GM23338 (cell line): ENCODE results near the gene OR52E2. TPM values are rescaled to one million over a fixed set of nuclear protein-coding genes. Genes with fewer than 3 reads are reported as not detected.

ENCODE experiments used
- CREB1 ChIP-seq: fragments of 250-450 bp; sonication (Bioruptor Pico); IDR thresholded peaks from 2 replicates; pipeline ENCODE4 v1.5.0; 2020; ENCODE audit warnings: low read depth, mild to moderate bottlenecking, moderate library complexity
- CTCF ChIP-seq, 2 experiments: fragments of 200-600 bp in 1 of 2; sonication (generic) in 1 of 2; conservative IDR thresholded peaks; 2 replicates each; pipeline versions ENCODE4 v1.5.1 to v1.6.1; 2016 to 2017; ENCODE audit warnings: antibody characterized with exemption in 2 of 2, low read depth in 2 of 2, mild to moderate bottlenecking in 2 of 2, moderate library complexity in 1 of 2
- ETS1 ChIP-seq: IDR thresholded peaks from 2 replicates; pipeline ENCODE4 v1.6.1; 2016; ENCODE audit warnings: antibody characterized with exemption
- JUNB ChIP-seq: IDR thresholded peaks from one replicate; pipeline ENCODE4 v1.6.1; 2016; ENCODE audit warnings: antibody characterized with exemption; ENCODE audit not compliant: unreplicated experiment
- NANOG ChIP-seq: IDR thresholded peaks from 2 replicates; pipeline ENCODE4 v1.6.1; 2016; ENCODE audit warnings: antibody characterized with exemption, borderline replicate concordance
- POLR2AphosphoS5 ChIP-seq: IDR thresholded peaks from 2 replicates; pipeline ENCODE4 v1.6.1; 2016; ENCODE audit warnings: antibody characterized with exemption, low read depth
- REST ChIP-seq: IDR thresholded peaks from one replicate; pipeline ENCODE4 v1.6.1; 2018; ENCODE audit warnings: antibody characterized with exemption; ENCODE audit not compliant: unreplicated experiment
- ZNF114 ChIP-seq: fragments of 250-450 bp; sonication (Bioruptor Pico); IDR thresholded peaks from 2 replicates; pipeline ENCODE4 v1.5.0; 2020; ENCODE audit warnings: mild to moderate bottlenecking, moderate library complexity
- ZNF462 ChIP-seq: fragments of 250-450 bp; sonication (Bioruptor Pico); IDR thresholded peaks from 2 replicates; pipeline ENCODE4 v1.5.0; 2020; ENCODE audit warnings: mild to moderate bottlenecking, moderate library complexity
- polyA plus RNA-seq: library from polyadenylated mRNA; unstranded; fragments of >200 nt; fragmentation: Nextera tagmentation; extraction: Ambion mirVana; gene quantifications from 2 replicates; pipeline ENCODE4 v1.2.1, GENCODE V29; 2016
- total RNA-seq: library from RNA; depleted of rRNA; stranded (reverse); fragments of >200 nt; shearing (Covaris generic); gene quantifications from 2 replicates; pipeline ENCODE4 v1.2.3, GENCODE V29; 2014

The OR52E2 gene
- total and polyA plus RNA-seq, 2 experiments from 2014 or later, result not detected

- TF ChIP-seq ZNF462 (no peak), JUNB (no peak), POLR2AphosphoS5 (no peak), REST (no peak), ZNF114 (CRISPR knock-in tag) (no peak), CREB1 (CRISPR knock-in tag) (no peak), ETS1 (no peak), NANOG (no peak), CTCF (conservative IDR thresholded peaks at IDR 0.05; ENCODE audit: low read depth in 2 of 2) (no peak)
These were observed 22.8 kb downstream of the OR52E2 start (continued) for GRCh38 chr11:5036669-5037068.
